NCI-H460 (cell line): Measurements from ENCODE around the gene LIX1. TPM values are rescaled to one million over a fixed set of nuclear protein-coding genes. Genes with fewer than 3 reads are reported as not detected.

Experiments used
- small RNA-seq, 2 experiments: library from RNA; depleted of rRNA; stranded (forward); fragments of <200 nt; gene quantifications; one replicate each; pipeline ENCODE3, GENCODE V24; 2014
- total RNA-seq: library from RNA; depleted of rRNA; stranded (reverse); fragments of >200 nt; shearing (Covaris generic); gene quantifications from 2 replicates; pipeline ENCODE4 v1.2.3, GENCODE V29; 2014; rRNA removed

Gene LIX1
- total RNA-seq, 1 experiment from 2014 or later = not detected

Small RNA genes within 50 kb of the gene (small RNA-seq; reads per million reads assigned to genes)
- 0 to 0.02 reads per million in 2 experiments for gene RNU1-73P

Other genes starting within 250 kb of the LIX1 start
- gene LNPEP, start 206.5 kb downstream of the LIX1 start, total RNA-seq = 34.6 and 36.3 TPM in 2 replicates
- 35.9 and 45.6 TPM in 2 replicates for gene RIOK2, start 40.6 kb upstream of the LIX1 start, total RNA-seq